Ovary (tissue), 3 donors: ENCODE results near the gene ARMH3.

Experiments
- CTCF ChIP-seq, 3 donors: fragments of 450-650 bp in 2 of 3; fragments of 200-600 bp in 1 of 3; IDR thresholded peaks; one replicate each; pipeline versions ENCODE4 v1.5.1 to v1.8.0; 2016 to 2022; ENCODE audit warnings: antibody characterized with exemption in 3 of 3, mild to moderate bottlenecking in 1 of 3
- POLR2A ChIP-seq: fragments of 450-650 bp; IDR thresholded peaks from one replicate; pipeline ENCODE4 v1.6.1; 2017; ENCODE audit warnings: antibody characterized with exemption, mild to moderate bottlenecking, moderate library complexity
- donor health status: DM: no; HTN: no; CAD: no.

- TF ChIP-seq CTCF (IDR thresholded peaks at IDR 0.05) = no peak
- TF ChIP-seq POLR2A = no peak
Measured at GRCh38 chr10:102068216-102068615, 12.2 kb upstream of the ARMH3 start.
